B cell (primary cell): ENCODE data around the gene CD86.

Experiments
- CTCF ChIP-seq: fragments of 200-600 bp; IDR thresholded peaks from one replicate; pipeline ENCODE4 v1.8.0; 2022; ENCODE audit warnings: antibody characterized with exemption, mild to moderate bottlenecking
- EZH2 ChIP-seq: IDR thresholded peaks from 2 replicates; pipeline ENCODE4 v1.6.1; 2012; ENCODE audit warnings: borderline replicate concordance, low read depth, mild to moderate bottlenecking, moderate library complexity, low read length; ENCODE audit not compliant: insufficient read depth, poor library complexity, severe bottlenecking

GRCh38 chr3:122082357-122082756, 27.2 kb downstream of the CD86 start:
- no peak for TF ChIP-seq CTCF
- no peak for TF ChIP-seq EZH2
